ENCODE data around the gene TEDC2.

The TEDC2 gene

GRCh38 chr16:2513405-2514332 is 53.8 kb downstream of the TEDC2 start, which contains the start of gene ATP6V0C:
Gene ATP6V0C, plus strand, starts transcription at chr16:2513952. Its CDS starts 152 bp downstream, at chr16:2514104.
- peak; percentile 75 for DNase-seq (ENCODE audit: low spot score)

All from kidney capillary endothelial cell (primary cell).